Islet of Langerhans (tissue), 1 donor: ENCODE results near the gene PLAAT3.
"Not testable (repeated sequence)": the region's sequence is repeated elsewhere in the genome, so short reads cannot be mapped to it uniquely, and the experiment has no call there.

Source experiments
- FAIRE-seq: peaks from one replicate; lab custom pipeline; 2011; peaks lifted over from hg19 to GRCh38; lab: Jason Lieb, UNC

Gene PLAAT3

DNA sequence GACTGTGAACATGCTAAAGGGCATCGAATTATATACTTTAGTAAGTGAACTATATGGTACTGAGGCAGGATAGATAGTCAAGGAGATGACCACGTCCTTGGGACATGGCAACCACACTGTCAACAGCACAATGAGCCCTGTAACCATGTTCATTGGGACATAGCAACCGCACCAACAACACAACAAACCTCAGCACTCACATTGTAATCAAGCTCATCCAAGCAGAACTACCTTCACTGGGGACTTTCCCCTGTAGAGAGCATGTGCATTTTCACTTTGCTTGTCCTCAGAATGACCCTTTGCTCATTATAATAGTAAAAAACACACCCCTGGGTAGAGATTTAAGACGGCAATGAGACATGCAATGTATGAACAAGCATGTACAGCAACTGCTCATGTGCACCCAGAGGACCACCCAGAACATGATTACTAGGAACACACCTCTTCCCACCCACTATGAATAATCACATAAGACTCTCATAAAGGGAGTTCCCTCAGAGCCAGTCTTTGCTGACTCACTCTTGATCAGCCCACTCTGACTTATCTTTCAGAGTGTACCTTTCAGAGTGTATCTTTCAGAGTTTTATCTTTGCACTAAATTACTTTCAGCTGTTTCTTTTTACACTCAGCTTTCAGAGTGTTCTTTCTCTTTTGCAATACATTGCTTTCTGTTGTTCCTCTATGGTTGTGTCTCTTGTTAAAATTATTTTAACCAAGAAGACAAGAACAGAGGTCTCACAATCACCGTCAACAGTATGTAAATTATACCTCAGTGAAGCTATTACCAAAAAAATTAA, 47.0 kb downstream of the PLAAT3 start:
- FAIRE-seq = no peak

DNA sequence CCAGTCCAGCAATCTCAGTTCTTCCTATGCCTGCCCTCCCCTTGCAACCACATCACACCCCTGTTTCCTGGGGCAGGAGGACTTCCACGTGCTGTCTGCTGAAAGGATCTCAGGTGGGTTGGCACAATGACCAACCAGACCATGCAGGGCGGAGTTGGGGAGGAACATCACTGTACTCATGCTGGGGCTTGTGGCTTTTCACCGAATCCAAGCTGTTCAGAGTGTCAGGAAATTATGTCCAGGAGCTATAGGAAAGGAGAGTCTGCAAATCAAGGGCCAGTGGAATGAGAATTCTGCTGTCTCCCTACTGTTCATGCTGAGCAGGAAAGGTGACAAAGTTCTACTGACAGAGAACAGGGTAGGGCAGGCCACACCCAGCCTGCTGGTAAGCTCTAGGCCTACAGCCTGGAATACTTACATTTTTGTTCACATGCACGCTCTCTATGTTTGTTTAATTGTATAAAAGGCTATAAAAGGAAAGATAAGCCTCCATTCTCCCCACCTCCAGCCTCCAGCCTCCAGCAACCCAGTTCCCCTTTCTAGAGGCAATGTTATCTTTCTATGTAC, 49.4 kb downstream of the PLAAT3 start:
- no peak for FAIRE-seq

DNA sequence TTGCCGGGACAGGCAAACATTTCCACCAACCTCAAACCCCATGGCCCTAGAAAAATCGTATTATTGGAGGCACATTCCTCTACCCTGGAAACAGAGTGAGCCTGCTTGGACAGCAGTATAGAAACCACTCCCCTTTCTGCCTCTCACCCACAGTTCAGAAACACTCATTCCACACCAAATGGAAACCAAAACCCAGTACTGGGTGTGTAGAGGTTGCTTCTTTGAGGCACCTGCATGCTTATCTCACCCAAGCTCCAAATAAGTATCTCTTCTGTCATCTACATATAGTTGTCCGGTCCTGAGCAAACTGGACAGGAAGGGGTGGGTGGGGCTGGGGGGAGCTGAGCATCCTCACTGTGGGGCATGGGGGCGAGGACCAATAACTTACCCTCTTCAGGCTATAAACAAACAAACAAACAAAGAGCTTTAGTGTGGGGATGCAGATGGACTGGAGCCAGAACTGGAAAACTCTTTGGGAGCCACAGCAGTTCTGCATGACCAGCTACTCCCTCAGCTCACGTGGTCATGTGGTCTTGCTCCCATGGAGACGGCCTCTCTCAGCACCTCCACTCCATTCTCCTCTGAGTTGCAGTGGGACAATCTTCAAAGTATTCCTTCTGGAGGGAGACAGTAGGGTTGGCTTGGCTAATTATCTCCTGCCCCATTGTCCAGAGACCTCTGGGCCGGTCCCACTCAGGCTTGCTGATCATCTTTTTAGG, 50.0 kb downstream of the PLAAT3 start:
- FAIRE-seq = no peak

DNA sequence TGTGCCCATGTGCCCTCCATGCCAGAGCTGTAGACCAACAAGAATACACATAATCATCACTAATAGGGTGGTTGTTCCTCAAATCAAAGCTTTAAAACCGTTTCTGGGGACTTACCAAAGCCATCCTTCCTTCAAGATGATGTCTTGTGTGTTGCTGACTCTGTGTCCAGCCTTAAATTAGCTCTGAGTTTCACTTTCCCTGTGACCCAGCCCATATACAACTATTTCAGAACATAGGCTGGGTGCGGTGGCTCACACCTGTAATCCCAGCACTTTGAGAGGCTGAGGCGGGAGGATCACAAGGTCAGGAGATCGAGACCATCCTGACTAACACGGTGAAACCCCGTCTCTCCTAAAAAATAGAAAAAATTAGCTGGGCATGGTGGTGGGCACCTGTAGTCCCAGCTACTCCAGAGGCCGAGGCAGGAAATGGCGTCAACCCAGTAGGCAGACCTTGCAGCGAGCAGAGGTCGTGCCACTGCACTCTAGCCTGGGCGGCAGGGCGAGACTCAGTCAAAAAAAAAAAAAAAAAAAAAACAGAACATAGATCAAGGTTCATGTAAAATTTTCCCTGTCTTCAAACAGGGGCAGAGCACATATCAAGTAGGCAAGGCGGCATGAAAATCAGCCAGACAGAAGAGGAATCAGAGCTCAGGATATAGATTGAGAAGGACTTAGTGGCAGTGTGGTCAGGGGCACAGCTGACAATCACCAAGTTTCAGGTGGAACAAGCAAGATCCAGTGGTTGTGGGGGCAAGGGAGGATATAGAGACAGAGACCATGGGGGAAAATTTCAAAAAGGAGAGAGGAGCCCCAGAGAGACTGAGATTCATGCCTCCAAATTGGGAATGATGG, 50.8 kb downstream of the PLAAT3 start, which contains the start of gene PLAAT2:
PLAAT2 (minus strand) TSS at position 179 of the 855 bp plus-strand sequence; CDS start at position 124, 55 bp downstream.
- no peak for FAIRE-seq

DNA sequence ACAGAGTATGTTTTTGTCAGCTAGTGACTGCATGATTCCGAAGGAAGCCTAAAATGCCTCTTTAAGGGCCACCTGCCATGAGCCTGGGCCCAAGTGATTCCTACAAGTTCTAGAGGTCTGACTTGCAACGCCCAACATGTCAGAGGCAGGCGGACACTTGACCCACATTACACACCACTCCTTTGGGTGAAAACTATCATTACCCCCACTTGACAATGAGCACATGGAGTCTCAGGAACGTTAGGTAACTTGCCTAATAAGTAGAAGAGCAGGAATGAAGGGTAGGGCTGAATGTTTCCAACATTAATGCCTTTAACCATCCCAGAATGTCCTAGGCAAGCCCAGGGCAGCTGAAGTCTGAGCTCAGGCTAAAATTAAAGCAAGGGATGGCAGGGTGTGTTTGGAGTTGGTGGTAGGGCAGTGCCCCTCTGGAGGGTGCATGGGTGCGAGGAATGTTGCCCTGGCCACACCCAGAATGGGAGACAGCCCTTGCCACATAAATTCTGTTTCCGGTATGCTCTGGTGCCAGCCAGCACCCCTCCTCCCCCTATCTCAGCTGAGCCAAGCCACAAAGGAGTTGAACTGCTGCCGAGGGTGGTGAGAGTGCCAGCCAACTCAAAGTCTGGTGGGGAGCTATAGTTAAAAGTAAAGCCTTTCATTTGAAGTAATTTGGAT, 53.6 kb downstream of the PLAAT3 start:
- no peak for FAIRE-seq

DNA sequence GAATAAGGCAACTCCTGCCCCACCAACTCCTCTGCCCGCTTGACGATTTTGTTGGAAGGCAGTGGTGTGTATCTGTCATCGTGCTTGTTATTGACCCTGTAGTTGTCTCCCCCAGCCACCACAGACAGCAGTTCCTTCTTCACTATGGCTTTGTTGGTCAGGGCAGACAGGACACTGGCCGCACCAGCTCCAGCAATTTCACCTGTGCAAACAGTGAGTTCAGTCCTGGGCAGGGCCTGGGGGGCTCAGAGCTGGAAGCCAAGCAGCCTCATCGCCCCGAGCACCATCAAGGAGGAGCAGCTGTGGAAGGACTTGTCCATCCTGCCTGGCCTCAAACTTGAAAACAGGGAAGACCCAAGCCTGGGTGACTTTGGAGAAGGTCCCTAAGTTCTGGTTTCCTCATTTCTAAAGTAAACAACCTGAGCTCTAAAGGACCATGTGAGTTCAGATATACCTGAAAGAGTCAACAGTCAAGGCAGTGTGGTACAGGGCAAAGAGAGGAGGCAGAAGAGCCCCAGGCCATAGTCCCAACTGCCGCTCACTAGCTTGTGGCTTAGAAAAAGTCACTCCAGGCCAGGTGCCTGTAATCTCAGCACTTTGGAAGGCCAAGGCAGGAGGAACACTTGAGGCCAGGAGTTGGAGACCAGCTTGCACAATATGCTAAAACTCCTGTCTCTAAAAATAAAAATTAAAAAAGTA, 55.6 kb downstream of the PLAAT3 start:
- no peak for FAIRE-seq

DNA sequence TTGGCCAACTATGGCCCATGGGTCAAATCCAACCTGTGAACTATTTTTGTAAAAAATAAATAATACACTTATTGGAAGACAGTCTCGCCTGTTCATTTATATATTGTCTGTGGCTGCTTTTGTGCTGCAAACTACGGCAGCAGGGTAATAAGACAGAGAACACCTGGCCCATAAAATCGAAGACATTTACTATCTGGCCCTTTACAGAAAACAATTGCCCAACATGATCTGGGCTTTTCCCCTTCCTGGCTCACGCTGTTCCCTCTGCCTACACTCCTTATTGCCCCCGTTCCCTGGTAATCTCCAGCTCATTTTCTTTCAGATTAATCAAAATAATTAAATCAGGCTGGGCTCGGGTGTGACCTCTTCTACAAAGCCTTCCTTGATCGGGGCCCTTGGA, 56.7 kb downstream of the PLAAT3 start:
- no peak for FAIRE-seq

DNA sequence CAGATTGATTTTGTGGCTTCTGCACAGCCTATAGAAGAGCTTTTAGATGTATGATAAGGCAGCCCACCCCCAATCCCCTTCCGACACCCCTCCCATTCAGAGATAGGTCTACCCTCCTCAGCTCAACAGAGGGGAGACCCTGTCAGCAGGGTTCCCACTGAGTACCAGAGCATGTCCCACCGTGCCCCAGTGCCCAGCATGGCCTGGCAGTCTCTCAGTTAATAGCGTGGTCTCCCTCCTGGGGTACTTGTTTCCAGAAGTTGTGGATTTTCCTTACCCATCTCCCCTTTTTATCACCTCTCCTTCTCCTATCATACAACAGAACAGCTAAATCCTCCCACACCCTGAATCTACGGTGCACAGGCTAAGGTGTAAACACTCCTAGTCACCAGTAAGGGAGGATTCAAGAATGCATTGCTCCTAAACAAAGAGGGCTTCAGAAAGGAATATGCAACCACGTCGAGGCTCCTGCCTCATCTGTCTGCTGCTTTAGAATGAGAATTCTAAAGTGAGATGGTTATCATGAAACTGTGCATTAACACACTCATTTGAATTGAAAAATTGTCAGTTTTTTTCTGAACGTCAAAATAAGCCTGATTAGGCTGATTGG, 57.7 kb downstream of the PLAAT3 start:
- no peak for FAIRE-seq

DNA sequence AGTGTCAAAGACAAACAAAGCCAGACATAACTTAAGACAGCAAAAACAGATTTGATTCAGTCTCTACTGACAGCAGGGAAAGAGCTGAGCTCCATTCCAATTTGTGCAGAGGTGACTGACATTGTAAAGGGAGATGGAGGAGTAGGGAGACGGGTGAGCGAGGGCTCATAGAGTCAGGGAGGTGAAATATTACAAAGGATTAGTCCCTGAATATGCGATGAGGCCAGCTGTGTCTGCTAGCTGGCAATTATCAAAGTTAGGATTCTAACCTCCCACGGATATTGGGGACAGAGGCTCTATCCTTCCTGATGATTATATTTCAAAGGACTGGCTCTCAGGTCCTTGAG, 59.4 kb downstream of the PLAAT3 start:
- FAIRE-seq = no peak

DNA sequence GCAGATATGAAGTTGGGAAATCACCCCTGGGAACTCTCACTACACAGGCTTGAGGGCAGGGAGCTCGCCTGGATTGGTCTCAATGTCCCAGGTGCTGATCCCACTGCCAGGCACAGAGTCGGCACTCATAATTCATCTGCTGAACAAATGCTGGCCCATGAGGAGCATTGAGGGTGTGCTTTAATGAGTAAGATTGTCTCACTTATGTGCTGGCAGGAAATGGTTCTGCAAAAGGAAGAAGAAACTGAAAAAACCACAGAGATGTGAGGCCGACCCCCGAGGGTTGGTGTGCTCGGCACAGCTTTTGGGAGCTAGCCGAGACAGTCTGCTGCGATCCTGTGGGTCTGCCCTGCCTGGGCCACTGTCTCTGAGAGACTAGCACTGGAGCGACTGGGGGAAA, 60.5 kb downstream of the PLAAT3 start:
- no peak for FAIRE-seq

DNA sequence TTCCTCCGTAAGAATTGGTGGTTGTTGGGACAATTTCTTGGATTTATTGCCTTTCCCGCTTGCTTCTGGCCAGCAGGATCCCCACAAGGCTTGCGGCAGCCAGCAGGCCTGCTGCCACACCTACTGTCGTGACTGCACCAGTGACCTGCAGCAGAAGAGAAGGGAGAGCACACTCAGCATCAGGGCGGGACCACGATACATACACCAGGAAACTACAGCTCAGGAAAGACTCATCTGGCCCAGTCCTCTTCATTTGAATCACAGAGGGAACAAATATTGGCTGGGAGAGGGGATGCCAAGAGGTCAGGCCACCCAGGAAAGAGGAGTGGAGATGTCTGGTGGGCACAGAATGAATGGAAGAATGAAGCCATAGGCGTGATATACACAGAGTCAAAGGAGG, 61.3 kb downstream of the PLAAT3 start:
- no peak for FAIRE-seq

DNA sequence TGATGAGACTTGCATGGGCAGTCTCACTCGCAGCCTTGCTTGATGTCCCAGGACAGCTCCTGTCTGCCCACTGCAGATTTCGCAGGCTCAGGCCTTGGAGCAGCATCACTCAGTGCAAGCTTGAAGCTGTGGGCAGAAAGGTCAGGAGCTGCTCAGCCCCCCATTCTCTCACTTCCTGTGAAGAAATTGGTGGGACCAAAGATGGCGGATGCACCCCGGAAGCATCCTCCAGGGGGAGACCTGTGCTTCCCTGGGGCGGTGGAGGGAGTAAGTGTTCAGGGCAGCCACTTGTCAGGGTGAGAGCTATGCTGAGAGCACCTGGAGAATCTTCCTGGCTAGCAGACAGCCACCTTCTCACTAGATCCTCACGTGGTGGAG, 62.4 kb downstream of the PLAAT3 start:
- no peak for FAIRE-seq

DNA sequence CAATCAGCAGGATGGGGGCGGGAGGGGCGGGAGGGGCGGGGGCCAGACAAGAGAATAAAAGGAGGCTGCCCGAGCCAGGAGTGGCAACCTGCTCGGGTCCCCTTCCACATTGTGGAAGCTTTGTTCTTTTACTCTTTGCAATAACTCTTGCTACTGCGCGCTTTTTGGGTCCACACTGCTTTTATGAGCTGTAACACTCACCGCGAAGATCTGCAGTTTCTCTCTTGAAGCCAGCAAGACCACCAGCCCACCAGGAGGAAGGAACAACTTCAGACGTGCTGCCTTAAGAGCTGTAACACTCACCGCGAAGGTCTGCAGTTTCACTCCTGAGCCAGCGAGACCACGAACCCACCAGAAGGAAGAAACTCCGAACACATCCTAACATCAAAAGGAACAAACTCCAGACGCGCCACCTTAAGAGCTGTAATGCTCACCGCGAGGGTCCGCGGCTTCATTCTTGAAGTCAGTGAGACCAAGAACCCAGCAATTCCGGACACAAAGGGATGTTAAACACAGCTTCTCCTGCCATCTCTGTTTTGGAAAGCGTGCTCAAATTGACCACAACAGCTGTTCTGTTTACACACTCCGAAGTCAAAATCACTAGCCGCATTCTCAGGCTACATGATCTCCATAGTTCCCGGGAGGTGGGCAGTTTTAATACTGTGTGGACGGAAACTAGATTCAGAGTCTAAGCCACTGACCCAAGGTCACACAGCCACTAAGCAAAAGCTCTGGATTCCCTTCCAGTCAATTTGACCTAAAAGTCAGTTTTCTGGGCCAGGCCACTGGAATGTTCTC, 62.9 kb downstream of the PLAAT3 start:
- FAIRE-seq = no peak

DNA sequence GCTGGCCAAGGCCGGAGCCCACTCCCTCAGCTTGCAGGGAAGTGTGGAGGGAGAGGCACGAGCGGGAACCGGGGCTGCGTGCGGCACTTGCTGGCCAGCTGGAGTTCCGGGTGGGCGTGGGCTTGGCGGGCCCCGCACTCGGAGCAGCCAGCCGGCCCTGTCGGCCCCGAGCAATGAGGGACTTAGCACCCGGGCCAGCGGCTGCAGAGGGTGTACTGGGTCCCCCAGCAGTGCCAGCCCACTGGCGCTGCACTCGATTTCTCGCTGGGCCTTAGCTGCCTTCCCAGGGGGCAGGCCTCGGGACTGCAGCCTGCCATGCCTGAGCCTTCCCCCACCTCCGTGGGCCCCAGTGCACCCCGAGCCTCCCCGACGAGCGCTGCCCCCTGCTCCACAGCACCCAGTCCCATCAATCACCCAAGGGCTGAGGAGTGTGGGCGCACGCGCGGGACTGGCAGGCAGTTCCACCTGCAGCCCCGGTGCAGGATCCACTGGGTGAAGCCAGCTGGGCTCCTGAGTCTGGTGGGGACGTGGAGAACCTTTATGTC, 64.0 kb downstream of the PLAAT3 start:
- not testable (repeated sequence) for FAIRE-seq

DNA sequence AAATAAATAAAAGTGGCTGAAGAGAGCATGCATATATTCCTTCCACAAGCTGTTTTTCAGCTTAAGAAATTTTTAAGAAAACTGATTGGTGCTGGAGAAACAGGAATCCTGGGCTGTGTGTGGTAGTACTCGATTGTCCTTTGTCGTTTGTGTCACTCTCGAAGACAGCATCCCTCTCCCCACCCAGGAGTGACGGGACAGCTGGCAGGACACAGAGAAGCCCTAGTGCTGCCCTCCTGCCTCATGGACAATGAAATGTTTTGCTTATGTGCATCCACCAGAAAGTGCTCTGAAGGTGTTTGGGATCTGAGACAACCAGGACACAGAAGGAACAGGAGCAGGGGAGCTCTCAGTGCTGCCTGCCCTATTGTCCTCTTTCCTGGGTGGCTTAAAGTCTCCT, 64.8 kb downstream of the PLAAT3 start:
- FAIRE-seq = no peak

DNA sequence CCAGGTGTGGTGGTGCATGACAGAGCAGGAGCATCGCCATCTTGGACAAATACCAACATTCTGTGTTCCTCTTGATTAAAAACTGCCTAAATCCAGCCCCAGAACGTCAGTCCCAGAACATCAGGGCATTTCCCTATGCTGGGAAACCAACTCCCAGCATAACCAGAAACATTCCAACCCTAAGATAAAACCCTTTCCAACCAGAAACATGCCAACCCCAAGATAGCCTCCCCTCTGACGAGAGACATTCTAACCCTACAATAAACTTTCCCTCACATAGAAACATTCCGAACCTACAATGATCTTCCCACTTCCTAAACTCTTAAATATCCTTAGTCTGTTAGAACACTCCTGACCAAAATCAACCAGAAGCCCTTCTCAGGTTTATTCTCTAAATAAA, 66.1 kb downstream of the PLAAT3 start:
- no peak for FAIRE-seq

DNA sequence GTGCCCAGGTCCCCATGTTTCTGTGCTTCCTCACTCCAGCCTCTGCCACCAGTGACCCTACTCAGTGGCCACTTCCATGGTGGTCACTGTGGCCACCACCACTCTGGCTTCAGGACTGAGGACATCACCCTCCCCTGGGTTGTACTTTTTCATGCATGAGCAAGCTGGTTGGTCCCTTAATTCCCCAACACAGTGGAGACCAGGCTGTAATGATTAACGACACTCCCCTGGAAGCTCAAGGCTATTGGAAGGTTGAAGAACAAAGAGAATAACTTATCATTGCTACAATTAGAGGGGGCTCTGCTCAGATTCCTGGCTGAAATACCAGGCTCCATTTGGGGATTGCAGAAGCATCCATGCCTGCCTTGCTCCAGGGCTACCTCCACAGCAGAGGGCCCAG, 67.2 kb downstream of the PLAAT3 start:
- FAIRE-seq = no peak

DNA sequence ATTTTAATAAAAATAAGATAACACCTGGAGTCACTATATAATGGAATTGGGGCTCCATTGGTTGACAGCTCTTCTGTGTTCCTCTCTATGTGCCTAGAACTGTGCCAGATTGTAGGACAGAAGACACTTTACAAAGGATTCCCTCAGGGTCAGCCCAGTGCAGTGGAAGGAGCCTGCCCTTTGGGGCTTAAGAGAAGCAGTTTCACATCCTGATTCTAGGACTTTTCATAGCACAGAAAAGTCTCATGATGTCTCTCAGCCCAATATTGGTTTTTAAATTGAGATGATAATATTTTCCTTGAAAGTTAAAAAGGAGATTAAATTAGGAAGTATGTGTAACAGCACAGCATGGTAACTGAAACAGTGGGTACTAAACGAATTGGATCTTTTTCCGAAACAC, 70.5 kb downstream of the PLAAT3 start:
- no peak for FAIRE-seq

DNA sequence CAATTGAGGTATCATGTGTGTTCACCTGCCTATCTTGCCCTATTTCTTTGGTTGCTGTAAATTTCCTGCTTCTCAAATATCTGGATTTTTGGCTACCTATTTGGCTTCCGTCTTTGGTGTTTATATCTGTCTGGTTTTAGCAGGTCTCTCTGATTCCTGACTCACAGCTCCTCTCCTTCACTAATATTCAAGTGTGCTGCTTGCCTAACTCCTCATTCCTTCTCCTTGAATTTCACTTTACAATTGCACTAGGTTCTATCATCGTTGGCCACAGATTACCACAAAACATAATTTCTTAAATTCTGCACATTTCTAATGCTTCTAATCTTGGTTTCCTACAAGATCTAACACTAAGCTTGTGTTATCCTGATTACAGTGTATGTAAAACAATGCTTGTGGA, 71.7 kb downstream of the PLAAT3 start:
- FAIRE-seq = not testable (repeated sequence)
